KBM-7 (cell line): Measurements from ENCODE around the gene SYNGR3.
"Not testable (repeated sequence)": the region's sequence is repeated elsewhere in the genome, so short reads cannot be mapped to it uniquely, and the experiment has no call there.

Experiments used
- DNase-seq: peaks from one replicate; pipeline ENCODE4 v3.0.0-alpha.2; 2015
- in situ Hi-C: fragments of 300-500 bp; cut with MboI; formaldehyde crosslinking; loops from 2 replicates; pipeline ENCODE4 v1.14.3; 2020; ENCODE audit warnings: low sequenced_read_pairs, low pct_unique_long_range_greater_than_20kb, mixed read lengths

The SYNGR3 gene

DNA sequence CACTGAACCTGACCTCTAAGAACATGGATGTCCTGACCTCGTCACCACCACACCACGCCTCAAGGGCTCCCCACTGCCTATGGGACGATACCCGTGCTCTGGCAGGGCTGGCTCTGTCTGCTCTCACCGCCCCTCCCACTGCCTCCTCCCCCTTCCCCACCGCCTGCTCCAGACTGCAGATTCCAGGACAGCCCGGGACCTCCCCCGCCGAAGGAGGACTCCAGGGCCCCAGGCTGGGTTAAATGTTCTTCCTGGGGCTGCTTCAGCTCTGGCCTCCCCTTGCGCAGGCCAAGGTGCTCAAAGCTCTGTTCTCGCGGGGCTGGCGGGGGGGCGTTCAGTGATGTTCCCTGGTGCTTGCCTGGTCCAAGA lies 32.9 kb downstream of the SYNGR3 start:
- DNase-seq, result no peak
- in situ Hi-C loops, result loop anchor here (10.0 kb wide), 1 partner anchor 122 kb away; the partner anchor contains the start of gene RAB26

DNA sequence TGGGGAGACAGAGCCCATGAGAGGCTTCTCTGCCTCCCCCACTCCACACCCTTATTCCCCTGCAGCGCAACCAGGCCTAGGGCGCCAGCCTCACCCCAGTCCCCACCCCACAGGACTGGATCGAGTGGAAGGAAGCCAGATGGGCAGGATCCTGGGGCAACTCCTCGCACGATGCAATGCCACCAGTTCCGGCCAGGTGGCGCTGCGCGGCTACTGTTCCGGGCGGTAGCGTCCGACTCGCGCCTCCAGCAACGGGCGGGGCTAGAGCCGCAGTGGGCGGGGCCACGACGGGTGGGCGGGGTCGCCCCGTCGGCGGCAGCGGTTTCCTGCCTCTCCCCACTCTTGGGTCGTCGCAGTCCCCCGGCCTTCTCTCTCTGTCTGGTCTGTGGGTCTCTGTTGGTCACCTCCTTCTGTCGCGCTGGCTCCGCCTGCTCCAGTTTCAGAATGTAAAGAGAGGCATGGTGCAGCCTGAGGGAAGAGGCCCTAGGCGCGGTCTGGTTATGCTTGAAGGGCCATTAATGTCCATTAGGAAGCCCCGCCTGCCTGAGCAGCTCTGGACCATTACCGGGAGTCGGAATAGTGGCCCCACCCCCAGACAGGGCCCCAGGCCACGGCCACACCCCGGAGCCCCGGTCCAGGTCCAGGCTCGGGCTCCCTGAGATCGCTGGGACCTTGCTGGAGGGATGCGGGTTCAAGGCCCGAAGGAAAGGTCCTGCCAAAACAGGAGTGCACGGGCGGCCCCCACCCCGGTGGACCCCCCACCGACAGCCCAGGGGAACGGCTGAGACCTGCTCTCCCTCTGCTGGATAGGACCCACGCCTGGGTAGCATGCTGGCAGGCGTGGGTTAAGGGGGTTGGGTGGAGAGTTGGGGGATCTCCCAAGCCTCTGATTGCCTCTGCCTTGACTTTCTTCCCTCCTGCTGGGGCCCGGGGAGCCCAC lies 33.6 kb downstream of the SYNGR3 start:
- in situ Hi-C loops, result loop anchor here (10.0 kb wide), 1 partner anchor 121 kb away; the partner anchor contains the start of gene RAB26

DNA sequence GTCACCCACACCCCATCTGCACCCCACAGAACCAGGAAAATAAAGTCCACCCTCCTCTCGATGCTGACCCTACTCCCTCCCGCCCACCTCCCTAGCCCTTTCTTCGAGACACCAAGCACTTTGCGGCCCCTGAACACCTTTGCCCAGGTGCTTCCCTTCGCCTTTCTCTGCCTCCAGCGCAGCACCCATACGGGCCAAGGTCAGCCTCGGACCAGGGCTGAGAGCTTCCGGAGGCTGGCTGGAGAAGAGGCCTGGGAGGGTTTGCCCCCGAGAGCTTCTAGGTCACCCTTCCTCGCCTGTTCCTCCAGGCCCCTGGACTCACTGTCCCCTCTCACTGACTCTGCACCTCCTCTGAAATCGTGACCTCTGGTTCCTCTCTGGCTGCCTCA lies 34.3 kb downstream of the SYNGR3 start:
- DNase-seq, result no peak
- in situ Hi-C loops, result loop anchor here (10.0 kb wide), 1 partner anchor 121 kb away; the partner anchor contains the start of gene RAB26

More for the DNA sequence above, 33.6 kb downstream of the SYNGR3 start:
- peak; percentile 95 for DNase-seq

DNA sequence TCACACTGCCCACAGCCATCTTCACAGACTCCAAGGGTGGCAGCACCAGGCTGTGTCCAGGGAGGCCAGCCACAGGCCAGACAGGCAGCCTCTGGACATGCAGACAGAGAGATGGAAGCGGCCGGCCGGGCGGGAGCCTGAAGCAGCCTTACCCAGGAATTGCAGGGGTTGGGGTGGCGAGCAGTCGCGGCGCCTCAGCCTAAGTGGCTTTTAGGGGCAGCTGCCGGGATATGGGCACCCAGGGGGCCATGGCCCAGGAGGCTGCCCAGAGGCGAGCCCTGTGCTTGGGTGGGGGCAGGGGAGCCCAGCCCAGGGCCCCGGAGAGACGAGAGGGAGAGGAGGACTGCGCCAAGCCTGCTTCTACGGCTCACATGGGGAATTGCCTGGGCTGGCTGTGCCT lies 35.5 kb downstream of the SYNGR3 start:
- in situ Hi-C loops, result loop anchor here (10.0 kb wide), 1 partner anchor 120 kb away; the partner anchor contains the start of gene RAB26
- no peak for DNase-seq

GRCh38 chr16:2025878-2026460 lies 36.2 kb downstream of the SYNGR3 start:
- DNase-seq, result no peak
- in situ Hi-C loops, result loop anchor here (10.0 kb wide), 1 partner anchor 119 kb away; the partner anchor contains the start of gene RAB26

DNA sequence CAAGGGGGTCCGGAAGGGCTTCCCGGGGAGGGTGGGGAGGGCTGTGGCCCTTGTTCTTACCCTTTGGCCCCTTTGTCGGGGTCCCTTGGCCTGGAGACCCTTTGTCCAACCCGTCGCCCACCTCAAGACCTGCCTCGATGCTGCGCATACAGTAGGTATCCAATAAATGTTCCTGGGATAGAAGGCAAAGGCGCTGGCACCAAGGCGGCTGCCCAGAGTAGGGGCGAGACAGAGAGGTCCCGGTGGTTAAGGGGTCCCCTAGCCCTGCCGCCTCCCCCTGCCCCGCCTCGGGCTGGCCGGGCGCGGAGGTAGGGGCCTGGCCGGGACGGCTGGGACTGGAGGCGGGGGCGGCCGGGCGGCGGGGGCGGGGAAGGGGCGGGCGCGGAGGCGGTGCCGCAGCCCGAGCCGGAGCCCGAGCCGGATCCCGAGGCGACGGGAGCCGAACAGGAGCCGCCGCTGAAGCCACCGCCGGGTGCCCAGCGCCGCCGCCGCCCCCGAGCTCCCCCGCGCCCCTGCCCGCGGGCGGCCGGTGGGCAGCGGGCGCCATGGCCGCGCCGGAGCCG lies 36.8 kb downstream of the SYNGR3 start, which contains the start of gene NHERF2:
TSS of gene NHERF2 (plus strand) at position 442 of the 563 bp plus-strand sequence. CDS start at position 546, 104 bp downstream.
- DNase-seq, result no peak
- in situ Hi-C loops, result loop anchor here (10.0 kb wide), 1 partner anchor 118 kb away; the partner anchor contains the start of gene RAB26

DNA sequence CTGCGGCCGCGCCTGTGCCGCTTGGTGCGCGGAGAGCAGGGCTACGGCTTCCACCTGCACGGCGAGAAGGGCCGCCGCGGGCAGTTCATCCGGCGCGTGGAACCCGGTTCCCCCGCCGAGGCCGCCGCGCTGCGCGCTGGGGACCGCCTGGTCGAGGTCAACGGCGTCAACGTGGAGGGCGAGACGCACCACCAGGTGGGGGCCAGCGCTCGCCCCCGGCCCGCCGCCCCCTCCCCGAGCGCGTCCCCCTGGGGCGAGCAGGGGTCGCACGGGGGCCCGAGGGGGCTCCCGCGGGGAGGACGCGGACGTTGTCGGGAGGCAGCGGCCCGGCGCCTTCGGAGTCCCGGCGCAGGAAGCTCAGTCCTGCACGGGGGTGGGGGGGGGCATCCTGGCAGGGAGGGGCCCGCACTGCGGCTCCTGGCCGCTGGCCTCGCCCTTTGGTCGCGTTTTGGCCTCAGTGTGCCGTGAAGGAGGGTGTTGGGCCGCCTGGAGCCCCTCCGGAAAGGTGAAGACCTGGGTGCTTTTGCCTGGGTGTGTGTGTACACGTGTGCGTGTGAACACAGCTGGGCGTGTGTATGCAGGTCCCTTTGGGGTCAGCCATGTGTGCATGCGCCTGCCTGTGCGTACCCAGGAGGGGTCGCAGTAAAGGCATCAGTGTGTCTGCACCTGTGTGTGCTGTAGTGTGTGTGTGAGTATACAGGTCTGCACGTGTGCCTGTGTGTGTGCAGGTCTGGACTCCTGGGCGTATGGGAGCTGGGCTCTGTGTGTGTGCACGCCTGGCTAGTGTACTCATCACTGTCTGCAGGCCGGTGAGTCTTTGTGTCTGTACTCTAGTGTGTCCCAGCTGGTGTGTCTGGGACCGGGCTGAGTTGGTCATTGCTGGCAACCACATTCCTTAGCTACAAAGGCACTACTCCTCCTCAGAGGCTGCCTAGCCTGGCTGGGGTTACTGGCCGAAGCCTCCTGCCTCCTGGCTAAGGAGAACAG lies 37.5 kb downstream of the SYNGR3 start:
- DNase-seq, result peak; percentile 46
- in situ Hi-C loops, result loop anchor here (10.0 kb wide), 1 partner anchor 117 kb away; the partner anchor contains the start of gene RAB26

- no peak for DNase-seq
- in situ Hi-C loops, result loop anchor here (10.0 kb wide), 1 partner anchor 117 kb away; the partner anchor contains the start of gene RAB26
These were observed 38.4 kb downstream of the SYNGR3 start for GRCh38 chr16:2028146-2028545.

DNA sequence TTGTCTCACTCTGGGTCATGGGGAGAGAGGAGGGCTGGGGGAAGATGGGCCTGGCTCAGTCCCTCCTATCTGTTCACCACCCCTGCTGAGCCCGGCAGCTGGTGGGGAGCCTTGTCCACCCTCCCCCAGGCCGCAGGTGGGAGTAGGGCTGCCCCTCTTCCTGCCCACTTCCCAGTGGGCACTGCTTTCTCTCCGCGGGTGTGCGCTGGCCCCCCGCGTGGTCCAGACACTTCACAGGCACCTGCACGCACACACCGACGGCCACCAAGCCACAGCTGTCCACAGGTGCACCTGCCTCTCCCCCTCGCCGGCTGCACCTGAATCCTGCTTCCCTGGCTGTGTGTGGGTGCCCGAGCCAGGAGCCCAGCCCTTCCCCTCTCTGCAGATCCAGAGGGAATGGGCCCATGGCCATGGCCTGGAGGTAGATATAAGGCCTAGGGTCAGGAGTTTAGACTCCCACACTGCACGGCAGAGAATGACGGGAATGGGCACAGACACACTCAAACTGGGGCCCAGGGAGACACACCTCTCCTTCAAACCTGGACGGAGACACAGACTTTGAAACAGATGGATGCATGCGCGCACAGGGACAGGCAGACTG lies 39.0 kb downstream of the SYNGR3 start:
- in situ Hi-C loops, result loop anchor here (10.0 kb wide), 1 partner anchor 116 kb away; the partner anchor contains the start of gene RAB26
- DNase-seq, result no peak

DNA sequence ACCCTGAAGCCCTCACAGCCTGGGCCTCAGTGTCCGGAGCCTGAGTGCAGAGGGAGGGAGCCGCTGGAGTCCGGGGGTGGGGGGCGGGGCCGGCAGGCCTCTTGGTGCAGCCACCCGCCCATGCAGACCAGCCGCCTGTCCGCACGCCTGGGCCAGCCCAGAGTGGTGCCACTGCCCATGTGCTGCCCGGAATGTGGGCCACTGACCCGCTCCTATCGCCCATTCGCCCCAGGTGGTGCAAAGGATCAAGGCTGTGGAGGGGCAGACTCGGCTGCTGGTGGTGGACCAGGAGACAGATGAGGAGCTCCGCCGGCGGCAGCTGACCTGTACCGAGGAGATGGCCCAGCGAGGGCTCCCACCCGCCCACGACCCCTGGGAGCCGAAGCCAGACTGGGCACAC lies 39.6 kb downstream of the SYNGR3 start:
- in situ Hi-C loops, result loop anchor here (10.0 kb wide), 1 partner anchor 115 kb away; the partner anchor contains the start of gene RAB26
- no peak for DNase-seq

DNA sequence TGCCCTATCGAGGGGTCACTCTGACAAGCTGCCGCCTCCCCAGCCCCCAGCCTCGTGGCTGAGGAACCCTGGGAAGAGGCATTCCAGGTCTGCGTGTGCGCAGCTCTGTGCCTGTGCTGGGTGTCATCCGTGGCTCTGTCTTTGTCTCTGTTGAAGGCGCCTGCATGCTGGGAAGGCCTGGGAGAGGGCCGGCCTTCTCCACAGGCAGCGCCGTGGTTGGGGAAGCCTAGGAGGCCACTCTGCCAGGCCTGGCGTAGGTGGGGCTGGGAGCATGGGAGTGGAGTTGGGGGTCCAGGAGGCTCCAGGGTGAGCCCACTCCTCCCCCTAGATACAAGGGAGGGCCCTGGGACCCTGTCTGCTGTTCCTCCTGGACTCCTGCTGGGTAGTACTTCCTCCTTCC lies 40.3 kb downstream of the SYNGR3 start:
- in situ Hi-C loops, result no loop called here
- no peak for DNase-seq

GRCh38 chr16:2031081-2031577 lies 41.4 kb downstream of the SYNGR3 start:
- in situ Hi-C loops, result no loop called here
- no peak for DNase-seq

GRCh38 chr16:2032285-2033056 lies 42.7 kb downstream of the SYNGR3 start:
- in situ Hi-C loops, result no loop called here
- no peak for DNase-seq

DNA sequence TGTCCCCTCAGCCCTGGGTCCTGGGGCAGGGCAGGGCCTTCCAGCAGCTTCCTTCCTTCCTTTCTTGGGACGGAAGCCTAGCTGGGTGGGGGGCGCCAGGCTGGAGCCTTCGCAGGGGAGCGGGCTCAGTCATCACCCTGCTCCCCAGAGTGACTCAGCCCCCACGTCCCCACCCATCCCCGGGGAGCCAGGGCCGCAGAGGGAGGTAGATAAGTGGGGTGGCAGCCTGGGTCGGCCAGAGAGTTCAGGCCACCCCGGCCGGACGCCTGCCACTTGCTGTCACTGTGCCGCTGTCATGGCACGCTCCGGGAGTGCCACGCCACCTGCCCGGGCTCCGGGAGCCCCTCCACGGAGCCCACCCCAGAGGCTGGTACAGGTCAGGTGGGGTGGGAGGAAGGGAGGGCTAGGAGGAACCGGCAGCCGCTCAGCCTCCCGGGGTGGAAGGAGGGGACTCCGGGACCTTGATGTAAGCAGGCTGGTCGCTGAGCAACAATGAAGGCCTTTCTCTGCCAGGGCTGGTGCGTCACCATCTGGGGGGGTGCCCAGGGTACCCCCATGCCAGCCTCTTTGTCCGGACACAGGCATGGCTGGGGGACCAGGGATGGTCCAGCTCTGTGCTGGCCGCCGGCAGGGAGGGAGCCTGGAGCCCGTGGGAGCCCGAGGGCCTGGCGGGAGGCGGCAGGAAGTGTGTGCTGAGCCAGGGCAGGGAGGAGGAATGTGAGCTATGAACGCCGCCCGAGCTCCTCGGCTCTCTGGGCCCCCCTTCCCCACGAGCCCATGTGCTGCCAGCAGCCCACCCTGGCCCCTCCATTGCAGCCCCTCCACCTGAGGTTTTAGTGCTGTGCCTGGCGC lies 43.5 kb downstream of the SYNGR3 start:
- in situ Hi-C loops, result no loop called here
- no peak for DNase-seq

DNA sequence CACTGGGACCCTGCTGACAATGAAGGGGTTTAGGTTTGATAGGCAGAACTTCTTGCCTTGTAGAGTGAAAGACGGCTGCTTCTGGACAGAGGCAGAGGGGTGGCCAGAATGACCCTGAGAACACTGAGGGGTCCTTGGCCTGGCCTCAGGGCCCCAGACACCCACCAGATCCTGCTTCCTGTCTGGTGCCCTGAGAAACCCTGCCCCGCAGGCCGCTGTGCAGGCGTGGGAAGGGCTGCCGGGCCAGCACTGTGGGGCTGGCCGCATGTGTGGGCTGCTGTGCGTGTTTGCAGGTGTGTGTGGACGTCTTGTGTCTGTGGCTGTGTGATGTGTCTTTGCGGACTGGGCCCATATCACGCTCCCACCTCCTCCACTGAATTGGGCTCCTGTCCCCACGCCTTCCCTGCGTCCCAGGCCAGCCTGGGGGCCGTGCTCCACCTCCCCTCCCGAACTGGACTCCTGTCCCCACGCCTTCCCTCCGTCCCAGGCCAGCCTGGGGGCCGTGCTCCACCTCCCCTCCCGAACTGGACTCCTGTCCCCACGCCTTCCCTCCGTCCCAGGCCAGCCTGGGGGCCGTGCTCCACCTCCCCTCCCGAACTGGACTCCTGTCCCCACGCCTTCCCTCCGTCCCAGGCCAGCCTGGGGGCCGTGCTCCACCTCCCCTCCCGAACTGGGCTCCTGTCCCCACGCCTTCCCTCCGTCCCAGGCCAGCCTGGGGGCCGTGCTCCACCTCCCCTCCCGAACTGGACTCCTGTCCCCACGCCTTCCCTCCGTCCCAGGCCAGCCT lies 44.3 kb downstream of the SYNGR3 start:
- in situ Hi-C loops, DNase-seq: not testable (repeated sequence)
